Cardiac muscle cell (in vitro differentiated cells and primary cell): ENCODE results near the gene SLPI. TPM values are rescaled to one million over a fixed set of nuclear protein-coding genes. Genes with fewer than 3 reads are reported as not detected.

Source experiments
- DNase-seq, 2 donors: peaks; one replicate each; pipeline versions ENCODE4 v3.0.0 to v3.0.0-alpha.2; 2010 to 2017; ENCODE audit warnings: low read depth in 1 of 2, low spot score in 1 of 2
- H3K27ac ChIP-seq: fragments of 200-600 bp; sonication (generic); 2 replicates; pipeline ENCODE4 v1.5.1; 2016
- H3K27me3 ChIP-seq: fragments of 200-600 bp; sonication (generic); 2 replicates; pipeline ENCODE4 v1.6.0; 2016; ENCODE audit warnings: control low read depth
- H3K36me3 ChIP-seq: fragments of 200-600 bp; sonication (generic); 2 replicates; pipeline ENCODE4 v1.5.1; 2016; ENCODE audit warnings: control low read depth
- H3K4me1 ChIP-seq: fragments of 200-600 bp; sonication (generic); 2 replicates; pipeline ENCODE4 v1.8.1; 2017; ENCODE audit warnings: low read depth, mild to moderate bottlenecking, mixed run types
- H3K4me3 ChIP-seq: fragments of 200-600 bp; sonication (generic); 2 replicates; pipeline ENCODE4 v1.5.1; 2016; ENCODE audit warnings: mild to moderate bottlenecking
- H3K9me3 ChIP-seq: fragments of 200-600 bp; sonication (generic); 2 replicates; pipeline ENCODE4 v1.5.1; 2017; ENCODE audit warnings: low read depth, mild to moderate bottlenecking, control low read depth
- CTCF ChIP-seq: IDR thresholded peaks from 2 replicates; pipeline ENCODE4 v1.5.1; 2012; ENCODE audit warnings: low read depth, mild to moderate bottlenecking, low read length
- polyA plus RNA-seq: library from polyadenylated mRNA; unstranded; fragments of >200 nt; fragmentation: Nextera tagmentation; extraction: Ambion mirVana; gene quantifications from 2 replicates; pipeline ENCODE4 v1.2.1, GENCODE V29; 2016
- total RNA-seq: library from RNA; depleted of rRNA; stranded (reverse); fragments of >200 nt; gene quantifications from 2 replicates; pipeline ENCODE4 v1.2.3, GENCODE V29; 2016

SLPI gene
- total and polyA plus RNA-seq, 2 experiments from 2014 or later = 6.0 TPM; not detected in 1

GRCh38 chr20:45218124-45218523 is 36.2 kb downstream of the SLPI start:
- no peaks in the 10 kb centered on the region for H3K9me3 ChIP-seq
- no peaks in the 10 kb centered on the region for H3K4me1 ChIP-seq
- H3K4me3 ChIP-seq = no peak overlapping the region
- H3K27me3 ChIP-seq = peaks cover 10% of the 10 kb centered on the region
- TF ChIP-seq CTCF = no peak
- DNase-seq = no peak
- no peaks in the 10 kb centered on the region for H3K36me3 ChIP-seq
- no peak overlapping the region for H3K27ac ChIP-seq

GRCh38 chr20:45212836-45213235 is 41.5 kb downstream of the SLPI start:
- H3K27me3 ChIP-seq = peaks cover 5% of the 10 kb centered on the region
- no peak overlapping the region for H3K27ac ChIP-seq
- TF ChIP-seq CTCF = no peak
- no peak for DNase-seq
- no peak overlapping the region for H3K4me3 ChIP-seq
- H3K4me1 ChIP-seq = no peaks in the 10 kb centered on the region
- no peaks in the 10 kb centered on the region for H3K9me3 ChIP-seq
- H3K36me3 ChIP-seq = no peaks in the 10 kb centered on the region

GRCh38 chr20:45211569-45212474 is 42.5 kb downstream of the SLPI start:
- DNase-seq = no peak
- H3K4me3 ChIP-seq = no peak overlapping the region
- H3K4me1 ChIP-seq = no peaks in the 10 kb centered on the region
- no peaks in the 10 kb centered on the region for H3K36me3 ChIP-seq
- H3K27me3 ChIP-seq = peaks cover 5% of the 10 kb centered on the region
- H3K27ac ChIP-seq = no peak overlapping the region
- H3K9me3 ChIP-seq = no peaks in the 10 kb centered on the region
- TF ChIP-seq CTCF = no peak

GRCh38 chr20:45209924-45210323 is 44.4 kb downstream of the SLPI start:
- H3K27ac ChIP-seq = no peak overlapping the region
- peaks cover 5% of the 10 kb centered on the region for H3K27me3 ChIP-seq
- H3K36me3 ChIP-seq = no peaks in the 10 kb centered on the region
- H3K4me1 ChIP-seq = no peaks in the 10 kb centered on the region
- no peak for TF ChIP-seq CTCF
- H3K9me3 ChIP-seq = no peaks in the 10 kb centered on the region
- no peak overlapping the region for H3K4me3 ChIP-seq
- no peak for DNase-seq

GRCh38 chr20:45206725-45207124 is 47.6 kb downstream of the SLPI start, which contains the start of gene SEMG1:
Gene SEMG1, plus strand, starts transcription at chr20:45207033. Its CDS starts 21 bp downstream, at chr20:45207054.
- TF ChIP-seq CTCF = no peak

More at GRCh38 chr20:45206725-45207124, 47.6 kb downstream of the SLPI start, which contains the start of gene SEMG1:
- no peaks in the 10 kb centered on the region for H3K9me3 ChIP-seq
- H3K27ac ChIP-seq = no peak within 1 kb of the TSS
- no peaks in the 10 kb centered on the region for H3K27me3 ChIP-seq
- no peaks in the 10 kb centered on the region for H3K36me3 ChIP-seq
- H3K4me1 ChIP-seq = no peaks in the 10 kb centered on the region
- DNase-seq = no peak
- no peak within 1 kb of the TSS for H3K4me3 ChIP-seq

Other genes starting within 250 kb of the SLPI start
- gene KCNS1, start 153.4 kb downstream of the SLPI start, total RNA-seq = not detected in 2 replicates
- 0.19 TPM in 1 of 2 replicates, not detected in the other for gene KCNS1, start 153.4 kb downstream of the SLPI start, polyA plus RNA-seq
- not detected in 2 replicates for gene WFDC5, start 139.4 kb downstream of the SLPI start, total RNA-seq
- not detected in 2 replicates for gene WFDC5, start 139.4 kb downstream of the SLPI start, polyA plus RNA-seq
- not detected in 2 replicates for gene WFDC12, start 130.1 kb downstream of the SLPI start, total RNA-seq
- not detected in 2 replicates for gene WFDC12, start 130.1 kb downstream of the SLPI start, polyA plus RNA-seq
- gene PI3, start 79.7 kb downstream of the SLPI start, total RNA-seq = not detected in 2 replicates
- gene PI3, start 79.7 kb downstream of the SLPI start, polyA plus RNA-seq = not detected in 2 replicates
- not detected in 2 replicates for gene SEMG1, start 47.5 kb downstream of the SLPI start, total RNA-seq
- gene SEMG1, start 47.5 kb downstream of the SLPI start, polyA plus RNA-seq = not detected in 2 replicates
- gene SEMG2, start 33.2 kb downstream of the SLPI start, total RNA-seq = not detected in 2 replicates
- not detected in 2 replicates for gene SEMG2, start 33.2 kb downstream of the SLPI start, polyA plus RNA-seq
- gene RBPJL, start 52.3 kb upstream of the SLPI start, total RNA-seq = not detected in 2 replicates
- gene RBPJL, start 52.3 kb upstream of the SLPI start, polyA plus RNA-seq = not detected in 2 replicates
- not detected in 2 replicates for gene MATN4, start 53.7 kb upstream of the SLPI start, total RNA-seq
- gene MATN4, start 53.7 kb upstream of the SLPI start, polyA plus RNA-seq = not detected in 2 replicates
- 36.0 and 55.7 TPM in 2 replicates for gene SDC4, start 93.9 kb upstream of the SLPI start, total RNA-seq
- 35.4 and 74.4 TPM in 2 replicates for gene SDC4, start 93.9 kb upstream of the SLPI start, polyA plus RNA-seq
- 24.5 and 28.0 TPM in 2 replicates for gene SYS1, start 108.6 kb upstream of the SLPI start, total RNA-seq
- gene SYS1, start 108.6 kb upstream of the SLPI start, polyA plus RNA-seq = 16.9 and 20.0 TPM in 2 replicates
- gene TP53TG5, start 123.8 kb upstream of the SLPI start, total RNA-seq = 0.32 and 0.39 TPM in 2 replicates
- gene TP53TG5, start 123.8 kb upstream of the SLPI start, polyA plus RNA-seq = 3.5 and 3.8 TPM in 2 replicates
- gene DBNDD2, start 153.7 kb upstream of the SLPI start, total RNA-seq = 51.2 and 62.9 TPM in 2 replicates
- 85.4 and 89.3 TPM in 2 replicates for gene DBNDD2, start 153.7 kb upstream of the SLPI start, polyA plus RNA-seq
- 84.6 and 87.4 TPM in 2 replicates for gene PIGT, start 161.6 kb upstream of the SLPI start, total RNA-seq
- gene PIGT, start 161.6 kb upstream of the SLPI start, polyA plus RNA-seq = 150 and 156 TPM in 2 replicates
- 0.95 and 3.0 TPM in 2 replicates for gene WFDC2, start 215.2 kb upstream of the SLPI start, total RNA-seq
- gene WFDC2, start 215.2 kb upstream of the SLPI start, polyA plus RNA-seq = 7.5 and 8.5 TPM in 2 replicates